ENCODE data around the gene RHBDF2.

The RHBDF2 gene

DNA sequence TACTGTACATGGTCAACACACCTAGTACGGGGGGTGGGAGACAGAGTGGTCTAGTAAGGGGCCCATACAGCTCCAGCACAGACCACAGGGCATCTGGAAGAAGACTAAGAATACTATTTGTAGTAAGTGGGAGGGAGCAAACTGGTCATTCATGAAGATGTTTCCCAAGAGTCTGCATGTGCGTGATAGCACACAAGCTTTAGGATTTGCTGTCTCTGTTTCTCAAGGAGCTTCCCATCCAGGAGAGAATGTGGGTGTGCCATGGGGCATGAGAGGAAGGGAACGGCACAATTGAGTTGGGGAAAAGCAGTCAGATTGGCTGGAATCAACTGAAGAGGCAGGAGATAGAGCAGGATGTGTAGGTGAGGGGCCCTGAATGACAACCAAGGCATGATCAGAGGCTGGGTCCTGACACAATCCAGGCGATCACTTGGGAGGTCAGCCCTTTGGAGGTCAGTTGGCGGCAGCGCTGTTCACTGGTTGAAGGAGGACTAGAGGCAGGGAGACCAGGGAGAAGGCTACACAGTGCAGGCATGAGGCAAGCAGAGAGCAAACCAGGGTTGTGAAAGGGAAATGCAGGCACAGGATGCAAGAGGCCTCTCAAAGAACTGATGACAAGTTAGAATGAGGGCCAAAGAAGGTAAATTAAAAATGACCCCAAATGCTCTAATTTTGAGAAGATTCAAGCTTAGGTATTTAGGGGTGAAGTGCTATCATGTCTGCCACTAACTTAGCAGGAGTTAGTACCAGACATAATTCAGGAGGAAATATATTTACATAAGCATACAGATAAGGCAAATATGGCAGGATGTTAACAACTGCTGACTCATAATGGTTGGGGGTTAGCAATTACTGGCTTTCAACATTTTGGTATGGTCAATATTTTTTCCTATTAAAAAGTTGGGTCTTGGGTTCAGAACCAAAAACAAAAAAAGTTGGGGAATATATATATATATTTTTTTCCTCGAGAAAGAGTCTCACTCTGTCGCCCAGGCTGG, 58.6 kb downstream of the RHBDF2 start:
- Histone ChIP-seq H2BK120ac (ENCODE audit: insufficient read depth, low read length, poor library complexity) (no peak overlapping the region), H2AK5ac (ENCODE audit: low read length) (no peak overlapping the region), H2BK12ac (ENCODE audit: low read length) (no peak overlapping the region), H3K36me3 (ENCODE audit: control insufficient read depth in 1 of 2, insufficient read depth in 2 of 2, low read length in 2 of 2) (no peaks in the 10 kb centered on the region), H2BK5ac (ENCODE audit: low read depth, low read length, poor library complexity) (no peak overlapping the region), H3K4me1 (ENCODE audit: control insufficient read depth in 1 of 2, insufficient read depth in 2 of 2, low read length in 2 of 2) (peaks cover 9 to 14% of the 10 kb centered on the region in 2 experiments), H4K12ac (ENCODE audit: low read depth, low read length) (no peak overlapping the region), H3K18ac (ENCODE audit: low read length) (no peak overlapping the region), H4K8ac (ENCODE audit: low read depth, low read length) (no peak overlapping the region), H3K9ac (ENCODE audit: low read length) (no peak overlapping the region), H3K4ac (ENCODE audit: low read depth, low read length) (peak overlapping the region; percentile 2), H3K27me3 (ENCODE audit: insufficient read depth, low read length) (no peaks in the 10 kb centered on the region), H3K79me2 (ENCODE audit: control insufficient read depth, insufficient read depth, low read length, poor library complexity) (no peaks in the 10 kb centered on the region), H4K91ac (ENCODE audit: low read depth, low read length) (no peak overlapping the region), H3K4me3 (ENCODE audit: low read depth, low read length) (no peak overlapping the region), H2AFZ (ENCODE audit: insufficient read depth, low read length, poor library complexity) (no peak overlapping the region), H3K9me3 (ENCODE audit: insufficient read depth, low read depth, low read length) (no peaks in the 10 kb centered on the region), H3K14ac (ENCODE audit: low read length) (no peak overlapping the region), H3K27ac (ENCODE audit: low read depth, low read length) (no peak overlapping the region), H3K4me2 (ENCODE audit: low read length) (no peak overlapping the region), H3K23ac (ENCODE audit: low read length) (no peak overlapping the region), H3K79me1 (ENCODE audit: low read length) (no peaks in the 10 kb centered on the region)
- DNase-seq: no peak
- WGBS (ENCODE audit: extremely low coverage, insufficient coverage, insufficient read length): no CpG with 5 or more reads among the region's 8 CpGs

- H3K4ac ChIP-seq (ENCODE audit: low read depth, low read length): peak overlapping the region; percentile 37
- no peaks in the 10 kb centered on the region for H3K79me1 ChIP-seq (ENCODE audit: low read length)
- no peak overlapping the region for H3K9ac ChIP-seq (ENCODE audit: low read length)
- H3K4me3 ChIP-seq (ENCODE audit: low read depth, low read length): no peak overlapping the region
- H2BK5ac ChIP-seq (ENCODE audit: low read depth, low read length, poor library complexity): no peak overlapping the region
- no peak overlapping the region for H4K12ac ChIP-seq (ENCODE audit: low read depth, low read length)
- H2BK120ac ChIP-seq (ENCODE audit: insufficient read depth, low read length, poor library complexity): no peak overlapping the region
- no peak overlapping the region for H3K27ac ChIP-seq (ENCODE audit: low read depth, low read length)
- no peak overlapping the region for H3K14ac ChIP-seq (ENCODE audit: low read length)
- H4K8ac ChIP-seq (ENCODE audit: low read depth, low read length): no peak overlapping the region
- no peak overlapping the region for H3K23ac ChIP-seq (ENCODE audit: low read length)
- H2AK5ac ChIP-seq (ENCODE audit: low read length): no peak overlapping the region
- no peaks in the 10 kb centered on the region for H3K9me3 ChIP-seq (ENCODE audit: insufficient read depth, low read depth, low read length)
- no peaks in the 10 kb centered on the region for H3K36me3 ChIP-seq (ENCODE audit: control insufficient read depth in 1 of 2, insufficient read depth in 2 of 2, low read length in 2 of 2)
- no peak overlapping the region for H3K18ac ChIP-seq (ENCODE audit: low read length)
- H3K27me3 ChIP-seq (ENCODE audit: insufficient read depth, low read length): no peaks in the 10 kb centered on the region
- DNase-seq: no peak
- H3K4me1 ChIP-seq (ENCODE audit: control insufficient read depth in 1 of 2, insufficient read depth in 2 of 2, low read length in 2 of 2): peaks cover 8 to 12% of the 10 kb centered on the region in 2 experiments
- no CpG with 5 or more reads among the region's 13 CpGs for WGBS (ENCODE audit: extremely low coverage, insufficient coverage, insufficient read length)
- no peak overlapping the region for H4K91ac ChIP-seq (ENCODE audit: low read depth, low read length)
- H3K79me2 ChIP-seq (ENCODE audit: control insufficient read depth, insufficient read depth, low read length, poor library complexity): no peaks in the 10 kb centered on the region
- H2BK12ac ChIP-seq (ENCODE audit: low read length): no peak overlapping the region
- H3K4me2 ChIP-seq (ENCODE audit: low read length): no peak overlapping the region
- H2AFZ ChIP-seq (ENCODE audit: insufficient read depth, low read length, poor library complexity): no peak overlapping the region
Measured at GRCh38 chr17:76441686-76442340, 59.4 kb downstream of the RHBDF2 start.

GRCh38 chr17:76440751-76441362, 60.4 kb downstream of the RHBDF2 start:
- H3K9ac ChIP-seq (ENCODE audit: low read length): no peak overlapping the region
- H3K9me3 ChIP-seq (ENCODE audit: insufficient read depth, low read depth, low read length): no peaks in the 10 kb centered on the region
- no peak overlapping the region for H2AFZ ChIP-seq (ENCODE audit: insufficient read depth, low read length, poor library complexity)
- no peak overlapping the region for H3K23ac ChIP-seq (ENCODE audit: low read length)
- no CpG with 5 or more reads among the region's 2 CpGs for WGBS (ENCODE audit: extremely low coverage, insufficient coverage, insufficient read length)
- no peaks in the 10 kb centered on the region for H3K36me3 ChIP-seq (ENCODE audit: control insufficient read depth in 1 of 2, insufficient read depth in 2 of 2, low read length in 2 of 2)
- H3K4ac ChIP-seq (ENCODE audit: low read depth, low read length): no peak overlapping the region
- H3K18ac ChIP-seq (ENCODE audit: low read length): no peak overlapping the region
- no peak for DNase-seq
- H4K8ac ChIP-seq (ENCODE audit: low read depth, low read length): no peak overlapping the region
- H3K79me2 ChIP-seq (ENCODE audit: control insufficient read depth, insufficient read depth, low read length, poor library complexity): peaks cover 2% of the 10 kb centered on the region
- no peak overlapping the region for H2BK12ac ChIP-seq (ENCODE audit: low read length)
- H4K12ac ChIP-seq (ENCODE audit: low read depth, low read length): no peak overlapping the region
- H3K4me1 ChIP-seq (ENCODE audit: control insufficient read depth in 1 of 2, insufficient read depth in 2 of 2, low read length in 2 of 2): peaks cover 0 to 7% of the 10 kb centered on the region in 2 experiments
- H3K14ac ChIP-seq (ENCODE audit: low read length): no peak overlapping the region
- H3K4me3 ChIP-seq (ENCODE audit: low read depth, low read length): no peak overlapping the region
- no peaks in the 10 kb centered on the region for H3K27me3 ChIP-seq (ENCODE audit: insufficient read depth, low read length)
- H2BK5ac ChIP-seq (ENCODE audit: low read depth, low read length, poor library complexity): no peak overlapping the region
- H4K91ac ChIP-seq (ENCODE audit: low read depth, low read length): no peak overlapping the region
- H3K79me1 ChIP-seq (ENCODE audit: low read length): no peaks in the 10 kb centered on the region
- no peak overlapping the region for H3K4me2 ChIP-seq (ENCODE audit: low read length)
- no peak overlapping the region for H2BK120ac ChIP-seq (ENCODE audit: insufficient read depth, low read length, poor library complexity)
- H3K27ac ChIP-seq (ENCODE audit: low read depth, low read length): no peak overlapping the region
- H2AK5ac ChIP-seq (ENCODE audit: low read length): no peak overlapping the region

DNA sequence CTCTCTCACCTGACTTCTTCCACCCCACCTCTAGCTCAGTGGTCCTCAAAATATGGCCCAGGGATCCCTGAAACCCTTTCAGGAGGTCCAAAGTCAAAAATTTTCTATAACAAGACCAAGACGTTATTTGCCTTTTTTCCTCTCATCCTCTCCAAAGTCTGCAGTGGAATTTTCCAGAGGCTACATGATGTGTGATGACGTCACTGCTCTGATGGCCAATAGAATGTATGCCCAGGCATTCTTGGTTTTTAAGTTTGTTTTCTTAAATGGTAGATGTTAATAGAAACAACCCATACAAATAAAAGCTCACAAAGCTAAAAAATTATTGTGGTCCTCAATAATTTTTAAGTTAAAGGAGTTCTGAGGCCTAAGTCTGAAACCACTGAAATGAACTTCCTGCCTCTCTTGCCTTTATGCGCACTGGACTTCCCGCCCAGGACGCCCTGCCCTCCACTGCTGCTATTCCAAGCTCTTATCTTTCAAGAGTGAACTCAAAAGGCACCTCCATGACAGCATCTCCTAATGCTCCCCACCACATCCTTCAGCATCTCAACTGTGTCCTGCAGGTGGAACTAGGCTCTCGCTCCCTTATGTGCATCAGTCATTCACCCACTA, 61.8 kb downstream of the RHBDF2 start:
- H3K14ac ChIP-seq (ENCODE audit: low read length): no peak overlapping the region
- no peak overlapping the region for H4K91ac ChIP-seq (ENCODE audit: low read depth, low read length)
- no peak overlapping the region for H3K9ac ChIP-seq (ENCODE audit: low read length)
- no peaks in the 10 kb centered on the region for H3K36me3 ChIP-seq (ENCODE audit: control insufficient read depth in 1 of 2, insufficient read depth in 2 of 2, low read length in 2 of 2)
- no peak overlapping the region for H3K4me3 ChIP-seq (ENCODE audit: low read depth, low read length)
- no peaks in the 10 kb centered on the region for H3K27me3 ChIP-seq (ENCODE audit: insufficient read depth, low read length)
- no peak for DNase-seq
- H3K23ac ChIP-seq (ENCODE audit: low read length): no peak overlapping the region
- peaks cover 2% of the 10 kb centered on the region for H3K79me2 ChIP-seq (ENCODE audit: control insufficient read depth, insufficient read depth, low read length, poor library complexity)
- H3K4me2 ChIP-seq (ENCODE audit: low read length): no peak overlapping the region
- H2BK120ac ChIP-seq (ENCODE audit: insufficient read depth, low read length, poor library complexity): no peak overlapping the region
- H3K27ac ChIP-seq (ENCODE audit: low read depth, low read length): no peak overlapping the region
- peaks cover 5% of the 10 kb centered on the region for H3K9me3 ChIP-seq (ENCODE audit: insufficient read depth, low read depth, low read length)
- WGBS (ENCODE audit: extremely low coverage, insufficient coverage, insufficient read length): no CpG with 5 or more reads among the region's 6 CpGs
- H3K79me1 ChIP-seq (ENCODE audit: low read length): no peaks in the 10 kb centered on the region
- H3K4ac ChIP-seq (ENCODE audit: low read depth, low read length): no peak overlapping the region
- H2BK12ac ChIP-seq (ENCODE audit: low read length): no peak overlapping the region
- H4K12ac ChIP-seq (ENCODE audit: low read depth, low read length): no peak overlapping the region
- no peak overlapping the region for H3K18ac ChIP-seq (ENCODE audit: low read length)
- no peak overlapping the region for H2BK5ac ChIP-seq (ENCODE audit: low read depth, low read length, poor library complexity)
- no peak overlapping the region for H4K8ac ChIP-seq (ENCODE audit: low read depth, low read length)
- H2AFZ ChIP-seq (ENCODE audit: insufficient read depth, low read length, poor library complexity): no peak overlapping the region
- peaks cover 0 to 3% of the 10 kb centered on the region in 2 experiments for H3K4me1 ChIP-seq (ENCODE audit: control insufficient read depth in 1 of 2, insufficient read depth in 2 of 2, low read length in 2 of 2)
- H2AK5ac ChIP-seq (ENCODE audit: low read length): no peak overlapping the region

Data from trophoblast cell (in vitro differentiated cells and primary cell).